DMS53 (cell line): Measurements from ENCODE around the gene SOCS1.
"Not testable (repeated sequence)": the region's sequence is repeated elsewhere in the genome, so short reads cannot be mapped to it uniquely, and the experiment has no call there.

ENCODE experiments used
- DNase-seq: peaks from one replicate; lab custom pipeline; 2025; lab: John Stamatoyannopoulos, UW

SOCS1 gene

GRCh38 chr16:11224894-11225676 is 30.9 kb downstream of the SOCS1 start:
- DNase-seq = no peak

DNA sequence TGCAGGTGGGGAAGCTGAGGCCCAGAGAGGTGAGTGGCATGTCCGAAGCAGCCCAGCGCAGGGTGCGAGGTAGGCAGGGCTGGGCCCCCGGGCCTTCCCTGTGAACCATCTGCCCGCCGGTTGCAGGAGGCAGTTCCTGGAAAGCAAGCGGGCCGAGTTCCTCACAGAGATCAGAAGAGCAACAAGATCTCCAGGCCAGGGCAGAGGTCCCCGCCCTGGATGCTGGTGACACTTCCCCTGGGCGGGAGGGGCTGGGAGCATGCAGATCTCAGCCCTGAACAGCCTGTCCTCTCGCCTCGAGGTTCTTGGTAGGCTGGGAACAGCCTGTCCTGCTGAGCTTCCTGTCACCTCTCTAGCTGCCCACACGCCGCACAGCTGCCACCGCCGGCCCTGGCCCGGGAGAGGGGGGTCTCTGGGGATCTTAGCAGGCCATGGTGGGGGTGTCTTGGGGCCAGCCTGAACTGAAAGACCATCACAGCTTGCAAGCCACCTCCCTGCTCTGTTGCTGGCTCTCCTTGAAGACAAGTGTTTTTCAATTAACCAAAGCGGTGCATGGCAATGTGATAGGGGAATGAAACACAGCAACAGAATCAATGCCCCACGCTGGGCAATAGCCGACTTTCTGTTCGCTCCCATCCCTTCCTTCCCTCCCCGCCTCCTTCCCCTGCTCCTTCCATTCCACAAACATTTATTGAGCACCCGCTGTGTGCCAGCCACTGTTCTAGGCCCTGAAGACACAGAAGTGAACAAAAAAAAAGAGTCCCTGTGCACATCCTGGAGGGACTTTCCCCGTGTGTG is 31.7 kb downstream of the SOCS1 start:
- DNase-seq = peak; percentile 65

GRCh38 chr16:11220507-11220906 is 35.5 kb downstream of the SOCS1 start:
- DNase-seq = not testable (repeated sequence)

DNA sequence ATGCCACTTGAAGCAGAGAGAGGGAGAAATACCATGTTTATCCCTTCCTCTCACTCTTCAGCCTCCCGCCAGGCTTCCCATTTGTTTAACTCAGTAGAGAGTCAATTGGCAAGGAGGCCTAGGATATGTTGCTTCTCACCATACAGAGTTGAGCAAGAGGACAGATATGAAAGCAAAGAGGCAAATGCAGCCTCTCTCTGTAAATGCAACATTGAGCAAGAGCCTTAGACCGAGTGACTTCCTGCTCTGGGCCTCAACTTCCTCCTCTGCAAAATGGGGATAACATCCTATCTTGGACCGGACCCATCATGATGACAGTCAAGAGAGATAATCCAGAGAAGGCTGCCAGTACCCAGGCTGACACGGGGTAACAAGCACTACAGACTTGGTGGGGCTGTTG is 36.8 kb downstream of the SOCS1 start:
- DNase-seq = no peak

GRCh38 chr16:11218604-11218962 is 37.4 kb downstream of the SOCS1 start:
- peak; percentile 40 for DNase-seq

GRCh38 chr16:11217651-11218603 is 38.1 kb downstream of the SOCS1 start:
- DNase-seq = no peak

- no peak for DNase-seq
Measured at GRCh38 chr16:11215935-11216556, 40.0 kb downstream of the SOCS1 start.

DNA sequence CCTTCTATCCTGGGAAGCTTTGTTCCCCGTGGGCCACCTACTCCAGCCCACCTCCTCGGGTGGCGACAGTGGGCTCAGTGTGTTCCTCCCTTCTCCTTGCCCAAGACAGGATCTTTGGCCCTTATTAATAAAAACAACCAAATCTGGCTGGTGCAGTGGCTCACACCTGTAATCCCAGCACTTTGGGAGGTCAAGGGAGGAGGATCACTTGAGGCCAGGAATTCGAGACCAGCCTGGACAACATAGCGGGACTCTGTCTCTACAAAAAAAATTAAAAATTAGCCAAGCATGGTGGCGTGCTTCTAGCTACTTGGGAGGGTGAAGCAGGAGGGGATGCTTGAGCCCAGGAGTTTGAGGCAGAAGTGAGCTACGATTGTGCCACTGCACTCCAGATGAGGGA is 42.2 kb downstream of the SOCS1 start:
- DNase-seq = no peak

DNA sequence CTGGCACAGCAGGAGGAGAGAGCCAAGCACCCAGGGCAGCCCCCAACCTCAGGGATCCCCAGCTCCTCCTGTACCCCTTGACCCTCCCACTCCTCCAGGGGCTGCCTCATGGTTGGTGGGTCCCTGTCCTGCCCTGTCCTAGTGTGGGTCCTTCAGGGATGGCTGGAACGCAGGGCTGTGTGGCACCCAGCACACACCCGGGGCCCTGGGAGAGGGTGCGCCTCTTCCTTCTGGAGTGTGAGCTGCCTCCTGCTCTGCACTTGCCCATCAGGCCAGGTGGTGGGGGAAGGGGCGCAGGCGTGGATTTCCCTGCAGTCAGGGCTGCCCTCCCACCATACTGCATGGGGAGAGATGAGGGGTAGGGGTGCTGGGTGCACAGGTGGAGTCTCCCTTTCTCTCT is 42.6 kb downstream of the SOCS1 start:
- DNase-seq = no peak

GRCh38 chr16:11212798-11213196 is 43.2 kb downstream of the SOCS1 start:
- DNase-seq = no peak

DNA sequence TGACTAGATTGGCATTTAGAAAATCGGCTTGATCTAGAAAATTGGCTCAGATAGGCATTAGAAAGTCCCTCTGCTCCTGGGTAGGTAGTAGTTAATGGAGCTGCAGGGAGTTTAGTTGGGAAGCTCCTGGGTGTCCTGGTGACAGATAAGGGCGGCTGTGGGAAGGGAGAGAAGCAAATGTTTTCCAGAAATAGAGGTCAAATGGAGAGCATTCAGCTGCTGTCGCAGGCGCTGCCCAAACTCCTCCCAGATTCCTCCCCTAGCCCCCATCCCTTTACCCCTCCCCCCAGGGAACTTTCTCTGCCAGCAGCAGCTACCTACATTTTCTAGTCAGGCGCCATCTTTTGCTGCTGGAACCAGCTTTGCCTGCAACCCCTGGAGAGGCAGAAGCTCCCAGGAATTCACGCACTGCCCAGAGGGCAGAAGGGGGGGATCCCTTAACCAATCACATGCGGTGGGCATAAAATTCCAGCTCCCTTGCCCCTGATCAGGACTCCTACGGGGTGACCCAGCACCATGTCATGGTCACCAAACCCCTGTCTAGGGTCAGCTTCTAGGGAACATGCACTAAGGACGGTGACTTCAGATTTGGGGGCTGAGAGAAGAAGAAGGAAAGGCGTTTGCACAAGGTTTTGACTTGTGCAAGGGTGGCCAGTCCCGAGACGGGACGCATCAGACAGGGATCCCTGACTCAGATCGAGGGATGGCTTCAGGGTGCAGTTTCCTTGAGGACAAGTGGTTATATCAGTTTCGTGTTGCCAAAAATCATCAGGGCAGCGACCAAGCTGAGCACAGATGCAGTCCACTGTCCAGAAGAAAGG is 43.8 kb downstream of the SOCS1 start:
- no peak for DNase-seq

GRCh38 chr16:11211061-11211976 is 44.7 kb downstream of the SOCS1 start:
- DNase-seq = peak; percentile 17

DNA sequence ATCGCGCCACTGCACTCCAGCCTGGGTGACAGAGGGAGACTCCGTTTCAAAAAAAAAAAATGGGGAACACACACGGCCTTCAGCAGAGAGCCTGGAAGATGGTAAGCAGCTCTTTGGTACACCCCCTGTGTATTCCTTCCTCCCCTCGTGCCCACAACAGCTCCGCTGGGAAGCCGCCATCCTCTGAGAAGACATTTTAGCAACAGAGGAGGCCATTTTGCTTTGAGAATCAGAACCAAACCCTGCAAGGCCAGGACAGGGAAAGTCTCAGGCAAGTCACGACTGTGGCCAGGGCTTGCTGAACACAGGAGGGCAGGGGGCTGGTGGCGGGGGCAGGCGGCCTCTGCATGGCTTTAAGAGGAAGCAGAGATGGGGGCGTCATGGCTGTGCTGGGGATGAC is 45.7 kb downstream of the SOCS1 start:
- DNase-seq = no peak

- DNase-seq = no peak
Measured at GRCh38 chr16:11208916-11209665, 46.9 kb downstream of the SOCS1 start.

DNA sequence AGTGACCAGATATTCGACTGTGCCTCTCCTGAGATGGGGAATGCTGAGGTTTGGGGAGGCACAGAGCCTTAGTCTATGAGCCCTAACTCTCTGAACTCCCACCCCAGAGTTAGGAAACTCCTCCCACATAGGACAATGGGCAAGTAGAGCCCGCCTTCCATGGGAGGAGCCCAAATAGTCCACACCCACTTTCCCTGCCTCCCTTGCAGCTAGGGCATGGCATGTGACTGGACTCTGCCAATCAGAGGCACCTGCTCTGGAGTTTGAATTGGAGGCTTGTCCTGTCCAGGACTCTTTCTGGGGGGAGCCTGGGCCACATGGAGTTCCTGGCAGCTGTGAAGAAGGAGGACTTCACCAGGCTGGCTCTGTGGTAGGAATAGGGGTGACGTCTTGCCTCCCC is 48.4 kb downstream of the SOCS1 start:
- DNase-seq = no peak

- DNase-seq = peak; percentile 18
Measured at GRCh38 chr16:11205754-11206581, 50.0 kb downstream of the SOCS1 start.

- no peak for DNase-seq
Measured at GRCh38 chr16:11205065-11205699, 50.8 kb downstream of the SOCS1 start.
